Spleen (tissue), 7 donors: Measurements from ENCODE around the gene SPATA33.

Source experiments
- CTCF ChIP-seq, 11 experiments: fragments of 200-600 bp in 7 of 11; fragments of 450-650 bp in 4 of 11; sonication (generic) in 4 of 11; IDR thresholded peaks in 8 of 11; conservative IDR thresholded peaks in 3 of 11; 1 replicate in 7 of 11; 2 replicates in 4 of 11; pipeline versions ENCODE4 v1.4.0 to v1.8.0; 2016 to 2021; ENCODE audit warnings: antibody characterized with exemption in 11 of 11, inconsistent platforms in 4 of 11, mild to moderate bottlenecking in 1 of 11
- POLR2A ChIP-seq, 3 donors: fragments of 450-650 bp; IDR thresholded peaks; one replicate each; pipeline ENCODE4 v1.5.1; 2017; ENCODE audit warnings: antibody characterized with exemption in 3 of 3, mild to moderate bottlenecking in 1 of 3
- POLR2AphosphoS5 ChIP-seq, 3 donors: sonication (generic); formaldehyde crosslinking; IDR thresholded peaks; one replicate each; pipeline ENCODE4 v1.5.1; 2017; ENCODE audit warnings: antibody characterized with exemption in 3 of 3
- donor health status: DM: no; HTN: no; CAD: no; lungs with moderate emphysema.
- donor health status: DM: no; HTN: no; CAD: no.
- donor health status: DM: no; HTN: no; CAD: no.

- TF ChIP-seq CTCF (IDR thresholded peaks at IDR 0.05 in 8 of 11, conservative IDR thresholded peaks at IDR 0.05 in 3 of 11) (no peak), POLR2AphosphoS5 (IDR thresholded peaks at IDR 0.05) (no peak), POLR2A (IDR thresholded peaks at IDR 0.05) (no peak)
These were observed 38.4 kb downstream of the SPATA33 start for GRCh38 chr16:89695875-89696669.
